ENCODE data around the gene KMT2E. TPM values are rescaled to one million over a fixed set of nuclear protein-coding genes. Genes with fewer than 3 reads are reported as not detected.

KMT2E gene
- total RNA-seq, 1 experiment from 2014 or later: 107 TPM

DNA sequence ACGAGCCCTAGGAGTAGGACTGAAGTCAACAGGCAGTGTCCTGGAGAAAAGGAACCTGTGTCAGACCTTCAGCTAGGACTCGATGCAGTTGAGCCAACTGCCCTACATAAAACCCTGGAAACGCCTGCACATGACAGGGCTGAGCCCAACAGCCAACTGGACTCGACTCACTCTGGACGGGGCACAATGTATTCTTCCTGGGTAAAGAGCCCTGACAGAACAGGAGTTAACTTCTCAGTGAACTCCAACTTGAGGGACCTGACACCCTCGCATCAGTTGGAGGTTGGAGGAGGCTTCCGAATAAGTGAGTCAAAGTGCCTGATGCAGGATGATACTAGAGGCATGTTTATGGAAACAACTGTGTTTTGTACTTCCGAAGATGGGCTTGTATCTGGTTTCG is 93.5 kb downstream of the KMT2E start:
- no peaks in the 10 kb centered on the region for H3K27me3 ChIP-seq (ENCODE audit: low read length)
- H3K9me3 ChIP-seq (ENCODE audit: low read length): no peaks in the 10 kb centered on the region
- H3K4me3 ChIP-seq (ENCODE audit: low read length): no peak overlapping the region
- no peaks in the 10 kb centered on the region for H3K9me2 ChIP-seq (replicated peaks; ENCODE audit: insufficient read depth, low read length)
- no peak overlapping the region for H3K27ac ChIP-seq (ENCODE audit: low read length)
- no peak overlapping the region for H3K4me2 ChIP-seq (ENCODE audit: low read depth, low read length, poor library complexity, severe bottlenecking)
- peaks cover 15% of the 10 kb centered on the region; the same call in 1 of the 2 replicates for H3K79me2 ChIP-seq (ENCODE audit: low read length)
- no peak overlapping the region for H2AFZ ChIP-seq (ENCODE audit: low read length)
- no peak for DNase-seq
- H4K20me1 ChIP-seq (ENCODE audit: insufficient read depth, low read depth, low read length): no peaks in the 10 kb centered on the region; the same call in 1 of the 2 replicates
- peaks cover 87% of the 10 kb centered on the region; the same call in 1 of the 2 replicates for H3K36me3 ChIP-seq (ENCODE audit: insufficient read depth, low read length)
- H3K9ac ChIP-seq (ENCODE audit: low read length): no peak overlapping the region
- H3K4me1 ChIP-seq (ENCODE audit: low read length): no peaks in the 10 kb centered on the region

DNA sequence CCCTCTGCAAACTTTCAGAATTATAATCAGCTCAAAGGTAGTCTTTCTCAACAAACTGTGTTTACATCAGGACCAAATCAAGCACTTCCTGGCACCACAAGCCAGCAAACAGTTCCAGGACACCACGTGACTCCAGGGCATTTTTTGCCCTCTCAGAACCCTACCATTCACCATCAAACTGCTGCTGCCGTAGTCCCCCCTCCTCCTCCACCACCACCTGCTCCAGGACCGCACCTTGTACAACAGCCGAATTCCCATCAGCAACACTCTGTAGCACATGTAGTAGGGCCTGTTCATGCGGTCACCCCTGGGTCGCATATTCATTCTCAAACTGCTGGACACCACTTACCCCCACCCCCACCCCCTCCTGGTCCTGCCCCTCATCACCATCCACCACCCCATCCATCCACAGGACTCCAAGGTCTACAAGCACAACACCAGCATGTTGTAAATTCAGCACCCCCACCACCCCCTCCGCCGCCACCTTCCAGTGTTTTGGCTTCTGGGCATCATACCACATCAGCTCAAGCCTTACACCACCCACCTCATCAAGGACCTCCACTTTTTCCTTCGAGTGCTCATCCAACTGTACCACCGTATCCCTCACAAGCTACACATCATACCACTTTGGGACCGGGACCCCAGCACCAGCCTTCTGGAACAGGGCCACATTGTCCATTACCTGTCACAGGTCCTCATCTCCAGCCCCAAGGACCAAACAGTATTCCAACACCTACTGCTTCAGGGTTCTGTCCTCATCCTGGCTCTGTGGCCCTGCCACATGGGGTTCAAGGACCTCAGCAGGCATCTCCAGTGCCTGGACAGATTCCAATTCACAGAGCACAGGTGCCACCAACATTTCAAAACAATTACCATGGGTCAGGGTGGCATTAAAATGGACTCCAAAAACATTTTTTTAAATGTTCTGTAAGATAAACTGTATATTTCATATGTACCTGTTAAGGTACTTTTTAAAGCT is 98.7 kb downstream of the KMT2E start:
- Histone ChIP-seq H3K27ac (ENCODE audit: low read length) (no peak overlapping the region), H3K9me2 (replicated peaks; ENCODE audit: insufficient read depth, low read length) (no peaks in the 10 kb centered on the region), H3K9ac (ENCODE audit: low read length) (no peak overlapping the region), H2AFZ (ENCODE audit: low read length) (no peak overlapping the region), H3K4me1 (ENCODE audit: low read length) (no peaks in the 10 kb centered on the region), H3K79me2 (ENCODE audit: low read length) (0 out of 2 replicates have a peak, but pooled peaks cover 8% of the 10 kb centered on the region), H3K4me2 (ENCODE audit: low read depth, low read length, poor library complexity, severe bottlenecking) (no peak overlapping the region), H3K36me3 (ENCODE audit: insufficient read depth, low read length) (peaks cover 62% of the 10 kb centered on the region; the same call in 1 of the 2 replicates), H3K9me3 (ENCODE audit: low read length) (no peaks in the 10 kb centered on the region), H3K27me3 (ENCODE audit: low read length) (no peaks in the 10 kb centered on the region), H4K20me1 (ENCODE audit: insufficient read depth, low read depth, low read length) (no peaks in the 10 kb centered on the region; the same call in 1 of the 2 replicates), H3K4me3 (ENCODE audit: low read length) (no peak overlapping the region)
- DNase-seq: no peak

DNA sequence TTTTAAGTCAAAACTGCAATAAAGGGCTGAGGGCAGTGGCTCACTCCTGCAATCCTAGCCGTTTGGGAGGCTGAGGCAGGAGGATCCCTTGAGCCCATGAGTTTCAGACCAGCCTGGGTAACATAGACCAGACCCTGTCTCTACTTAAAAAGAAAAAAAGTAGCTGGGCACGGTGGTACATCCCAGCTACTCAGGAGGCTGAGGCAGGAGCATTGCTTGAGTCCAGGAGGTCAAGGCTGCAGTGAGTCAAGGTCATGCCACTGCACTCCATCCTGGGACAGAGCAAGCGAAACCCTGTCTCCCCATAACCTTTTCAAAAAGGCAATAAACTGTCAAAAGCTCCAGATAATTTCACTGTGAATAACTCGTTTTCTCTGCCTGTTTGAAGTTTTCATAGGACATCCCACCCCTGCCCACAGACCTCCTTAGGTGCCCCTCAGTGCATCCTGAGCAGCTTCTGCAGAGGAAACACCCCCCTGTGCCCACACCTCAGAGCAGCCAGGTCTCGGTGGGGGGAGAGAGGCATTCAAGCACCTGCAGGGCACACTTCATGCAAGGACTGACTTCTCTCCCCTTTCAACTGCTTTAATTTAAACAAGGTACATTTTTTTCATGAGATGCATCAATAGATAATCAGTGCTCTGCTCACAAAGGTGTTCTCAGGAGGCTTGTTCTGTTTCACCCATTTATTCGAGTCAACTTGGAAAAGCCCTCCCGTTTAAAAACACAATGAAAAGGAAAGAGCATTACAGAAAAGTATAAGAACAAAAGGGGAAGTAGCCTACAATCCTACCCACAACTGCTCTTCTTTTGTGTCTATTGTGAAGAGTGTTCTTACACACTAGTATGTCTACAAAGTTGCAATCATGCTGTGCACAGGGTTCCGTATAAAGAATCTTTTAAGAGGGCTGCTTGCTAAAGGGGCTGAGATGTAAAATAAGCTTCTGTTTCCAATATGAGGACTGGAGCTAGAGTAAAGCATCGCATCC is 104.9 kb downstream of the KMT2E start:
- no peaks in the 10 kb centered on the region for H4K20me1 ChIP-seq (ENCODE audit: insufficient read depth, low read depth, low read length)
- no peaks in the 10 kb centered on the region for H3K9me2 ChIP-seq (replicated peaks; ENCODE audit: insufficient read depth, low read length)
- no peaks in the 10 kb centered on the region for H3K79me2 ChIP-seq (ENCODE audit: low read length)
- H3K27ac ChIP-seq (ENCODE audit: low read length): 0 out of 2 replicates have a peak overlapping the region, but pooled peaks have one; percentile 12
- no peak overlapping the region for H2AFZ ChIP-seq (ENCODE audit: low read length)
- no peaks in the 10 kb centered on the region for H3K9me3 ChIP-seq (ENCODE audit: low read length)
- H3K27me3 ChIP-seq (ENCODE audit: low read length): no peaks in the 10 kb centered on the region
- DNase-seq: peak; percentile 49
- H3K4me3 ChIP-seq (ENCODE audit: low read length): no peak overlapping the region
- H3K9ac ChIP-seq (ENCODE audit: low read length): no peak overlapping the region
- peaks cover 11% of the 10 kb centered on the region for H3K4me1 ChIP-seq (ENCODE audit: low read length)
- no peak overlapping the region for H3K4me2 ChIP-seq (ENCODE audit: low read depth, low read length, poor library complexity, severe bottlenecking)
- H3K36me3 ChIP-seq (ENCODE audit: insufficient read depth, low read length): peaks cover 9% of the 10 kb centered on the region; the same call in 1 of the 2 replicates

DNA sequence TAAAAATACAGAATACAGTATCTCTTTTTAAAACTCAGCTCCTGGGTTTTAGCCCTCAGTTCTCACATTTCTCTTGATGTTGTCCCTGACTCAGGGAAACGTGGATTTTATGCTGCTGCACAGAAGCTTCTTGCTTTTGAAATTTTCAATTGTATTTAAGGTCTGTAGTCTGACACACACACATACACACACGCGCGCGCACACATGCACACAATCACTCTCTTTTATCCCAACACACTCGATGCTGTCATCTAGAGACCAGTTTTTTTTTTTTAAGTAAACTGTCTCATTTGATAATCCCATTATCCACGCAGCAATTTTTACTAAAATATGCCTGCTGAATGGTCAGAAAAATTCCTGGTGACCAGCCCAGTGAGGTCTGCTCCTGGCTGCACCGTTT is 108.6 kb downstream of the KMT2E start:
- no peaks in the 10 kb centered on the region for H3K79me2 ChIP-seq (ENCODE audit: low read length)
- no peaks in the 10 kb centered on the region for H3K9me3 ChIP-seq (ENCODE audit: low read length)
- no peak overlapping the region for H3K4me2 ChIP-seq (ENCODE audit: low read depth, low read length, poor library complexity, severe bottlenecking)
- no peaks in the 10 kb centered on the region for H3K9me2 ChIP-seq (replicated peaks; ENCODE audit: insufficient read depth, low read length)
- H2AFZ ChIP-seq (ENCODE audit: low read length): no peak overlapping the region
- H3K4me1 ChIP-seq (ENCODE audit: low read length): peaks cover 11% of the 10 kb centered on the region
- no peaks in the 10 kb centered on the region for H3K27me3 ChIP-seq (ENCODE audit: low read length)
- H3K27ac ChIP-seq (ENCODE audit: low read length): no peak overlapping the region
- H3K36me3 ChIP-seq (ENCODE audit: insufficient read depth, low read length): no peaks in the 10 kb centered on the region
- H3K9ac ChIP-seq (ENCODE audit: low read length): no peak overlapping the region
- H4K20me1 ChIP-seq (ENCODE audit: insufficient read depth, low read depth, low read length): no peaks in the 10 kb centered on the region
- DNase-seq: no peak
- H3K4me3 ChIP-seq (ENCODE audit: low read length): no peak overlapping the region

DNA sequence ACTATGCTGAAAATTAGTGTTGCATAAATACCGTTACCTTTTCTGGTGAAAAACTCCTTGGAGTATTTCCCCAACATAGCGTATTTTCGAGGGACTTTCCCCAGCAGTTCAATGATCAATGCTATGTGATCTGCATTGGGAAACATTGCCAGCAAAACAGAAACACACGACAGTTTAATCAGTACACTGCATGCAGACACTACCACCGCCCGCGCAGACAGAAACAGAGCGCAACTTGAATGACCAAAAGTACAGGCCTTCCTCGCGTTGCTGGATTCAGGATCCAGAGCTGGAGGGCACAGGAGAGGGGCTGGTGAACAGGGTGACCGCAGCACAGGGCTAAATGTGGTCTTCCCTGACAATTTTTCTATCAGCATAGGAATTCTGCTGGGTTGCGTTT is 111.7 kb downstream of the KMT2E start:
- DNase-seq: no peak
- H3K79me2 ChIP-seq (ENCODE audit: low read length): no peaks in the 10 kb centered on the region
- no peaks in the 10 kb centered on the region for H3K9me2 ChIP-seq (replicated peaks; ENCODE audit: insufficient read depth, low read length)
- H3K27ac ChIP-seq (ENCODE audit: low read length): no peak overlapping the region
- H3K36me3 ChIP-seq (ENCODE audit: insufficient read depth, low read length): no peaks in the 10 kb centered on the region
- H2AFZ ChIP-seq (ENCODE audit: low read length): no peak overlapping the region
- H3K4me3 ChIP-seq (ENCODE audit: low read length): no peak overlapping the region
- no peak overlapping the region for H3K4me2 ChIP-seq (ENCODE audit: low read depth, low read length, poor library complexity, severe bottlenecking)
- no peak overlapping the region for H3K9ac ChIP-seq (ENCODE audit: low read length)
- H4K20me1 ChIP-seq (ENCODE audit: insufficient read depth, low read depth, low read length): no peaks in the 10 kb centered on the region
- no peaks in the 10 kb centered on the region for H3K9me3 ChIP-seq (ENCODE audit: low read length)
- no peaks in the 10 kb centered on the region for H3K4me1 ChIP-seq (ENCODE audit: low read length)
- H3K27me3 ChIP-seq (ENCODE audit: low read length): no peaks in the 10 kb centered on the region

DNA sequence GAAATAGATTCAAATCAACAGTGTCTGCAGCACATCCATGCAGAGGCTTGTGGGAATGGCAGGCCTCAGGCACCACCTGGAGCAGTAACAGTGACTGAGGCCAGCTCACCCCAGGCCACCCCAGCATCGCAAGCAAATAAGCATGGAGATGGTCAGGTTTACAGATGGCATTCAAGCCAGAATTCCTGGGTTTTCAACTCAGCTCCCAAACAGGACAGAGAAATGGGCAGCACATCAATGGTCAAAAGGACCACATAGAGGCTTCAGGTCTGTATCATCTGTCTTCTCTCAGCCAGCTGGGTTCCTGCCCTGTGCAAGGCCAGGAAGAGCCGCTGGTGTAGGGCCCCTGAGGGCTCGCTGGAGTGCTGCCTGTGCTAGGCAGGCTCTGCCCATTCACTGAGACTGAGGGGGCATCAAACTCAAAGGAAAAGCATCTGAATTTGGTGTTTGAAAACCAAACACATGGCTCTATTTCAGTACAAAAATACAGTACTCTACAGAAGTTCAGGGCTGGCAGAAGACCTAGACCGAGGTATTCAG is 112.5 kb downstream of the KMT2E start:
- no peaks in the 10 kb centered on the region for H3K9me3 ChIP-seq (ENCODE audit: low read length)
- no peaks in the 10 kb centered on the region for H3K4me1 ChIP-seq (ENCODE audit: low read length)
- no peaks in the 10 kb centered on the region for H3K36me3 ChIP-seq (ENCODE audit: insufficient read depth, low read length)
- no peaks in the 10 kb centered on the region for H4K20me1 ChIP-seq (ENCODE audit: insufficient read depth, low read depth, low read length)
- H2AFZ ChIP-seq (ENCODE audit: low read length): no peak overlapping the region
- no peaks in the 10 kb centered on the region for H3K27me3 ChIP-seq (ENCODE audit: low read length)
- H3K4me2 ChIP-seq (ENCODE audit: low read depth, low read length, poor library complexity, severe bottlenecking): no peak overlapping the region
- H3K9me2 ChIP-seq (replicated peaks; ENCODE audit: insufficient read depth, low read length): no peaks in the 10 kb centered on the region
- no peak overlapping the region for H3K9ac ChIP-seq (ENCODE audit: low read length)
- DNase-seq: no peak
- no peak overlapping the region for H3K27ac ChIP-seq (ENCODE audit: low read length)
- no peaks in the 10 kb centered on the region for H3K79me2 ChIP-seq (ENCODE audit: low read length)
- no peak overlapping the region for H3K4me3 ChIP-seq (ENCODE audit: low read length)

DNA sequence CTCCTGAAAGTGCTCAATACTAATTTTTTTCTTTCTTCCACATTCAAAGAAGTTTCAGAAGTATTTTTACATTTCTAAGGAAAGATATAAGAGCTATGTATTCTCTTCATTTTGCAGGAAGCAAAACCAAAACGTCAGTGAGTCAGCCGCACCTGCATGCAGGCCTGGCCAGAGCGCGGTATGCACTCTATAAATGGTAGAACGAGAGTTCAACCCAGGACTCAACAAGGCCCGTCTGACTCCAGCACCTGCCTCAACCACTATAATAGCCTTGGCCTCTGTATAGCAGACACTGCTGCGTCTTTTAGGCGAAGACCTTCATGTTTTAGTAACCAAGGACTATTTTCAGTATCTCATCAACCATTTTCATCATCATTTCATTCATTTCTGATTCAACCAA is 113.2 kb downstream of the KMT2E start:
- Histone ChIP-seq H3K4me2 (ENCODE audit: low read depth, low read length, poor library complexity, severe bottlenecking) (no peak overlapping the region), H3K9ac (ENCODE audit: low read length) (no peak overlapping the region), H3K36me3 (ENCODE audit: insufficient read depth, low read length) (no peaks in the 10 kb centered on the region), H3K4me3 (ENCODE audit: low read length) (no peak overlapping the region), H3K27ac (ENCODE audit: low read length) (no peak overlapping the region), H3K9me3 (ENCODE audit: low read length) (no peaks in the 10 kb centered on the region), H3K27me3 (ENCODE audit: low read length) (no peaks in the 10 kb centered on the region), H3K4me1 (ENCODE audit: low read length) (no peaks in the 10 kb centered on the region), H2AFZ (ENCODE audit: low read length) (no peak overlapping the region), H3K79me2 (ENCODE audit: low read length) (no peaks in the 10 kb centered on the region), H4K20me1 (ENCODE audit: insufficient read depth, low read depth, low read length) (no peaks in the 10 kb centered on the region), H3K9me2 (replicated peaks; ENCODE audit: insufficient read depth, low read length) (no peaks in the 10 kb centered on the region)
- no peak for DNase-seq
